ENCODE measurements around the gene MAST4. TPM values are rescaled to one million over a fixed set of nuclear protein-coding genes. Genes with fewer than 3 reads are reported as not detected.

Gene MAST4
- total and polyA plus RNA-seq, 2 of the 4 experiments (the other 2 are of a cell fraction) = 4.8 to 6.8 TPM

GRCh38 chr5:66769839-66770617 is 173.8 kb downstream of the MAST4 start:
- no peak overlapping the region for H2AK5ac ChIP-seq (ENCODE audit: low read depth, low read length)
- no peak for TF ChIP-seq RAD21 (IDR thresholded peaks at IDR 0.05; ENCODE audit: low read length)
- TF ChIP-seq CHD1 (IDR thresholded peaks at IDR 0.05; ENCODE audit: low read depth, low read length) = no peak
- no peak for TF ChIP-seq ELK1 (IDR thresholded peaks at IDR 0.05; ENCODE audit: borderline replicate concordance, low read depth, low read length)
- TF ChIP-seq SMC3 (IDR thresholded peaks at IDR 0.05; ENCODE audit: low read depth, low read length) = no peak
- no peak for TF ChIP-seq RFX5 (IDR thresholded peaks at IDR 0.05; ENCODE audit: low read depth, low read length)
- no peak for TF ChIP-seq CEBPB (IDR thresholded peaks at IDR 0.05; ENCODE audit: low read depth, low read length)
- no peak for TF ChIP-seq FOS (IDR thresholded peaks at IDR 0.05; ENCODE audit: low read depth, low read length)
- no peak for TF ChIP-seq MAZ (IDR thresholded peaks at IDR 0.05; ENCODE audit: borderline replicate concordance, low read depth, low read length)
- TF ChIP-seq USF2 (IDR thresholded peaks at IDR 0.05; ENCODE audit: low read depth, low read length) = no peak
- no peak for TF ChIP-seq MAFK (IDR thresholded peaks at IDR 0.05; ENCODE audit: low read depth, low read length)
- no peak for TF ChIP-seq BHLHE40 (IDR thresholded peaks at IDR 0.05; ENCODE audit: low read depth, low read length)
- no peak for TF ChIP-seq RCOR1 (IDR thresholded peaks at IDR 0.05; ENCODE audit: insufficient replicate concordance, low read length)
- TF ChIP-seq MXI1 (IDR thresholded peaks at IDR 0.05; ENCODE audit: borderline replicate concordance, low read depth, low read length) = no peak
- no peak for TF ChIP-seq CTCF (conservative IDR thresholded peaks at IDR 0.05; ENCODE audit: low read depth, low read length)
- H3K27me3 ChIP-seq (ENCODE audit: control insufficient read depth, insufficient read depth, low read length) = no peaks in the 10 kb centered on the region
- H3K4me3 ChIP-seq (ENCODE audit: insufficient read depth, low read depth, low read length) = no peak overlapping the region
- in situ Hi-C loops (cut with MboI; ENCODE audit: low sequenced_read_pairs) (loop anchor here (10.0 kb wide), 1 partner anchor 465 kb away; no protein-coding TSS in a partner anchor), intact Hi-C loops (cut with micrococcal nuclease) (no loop called here), dilution Hi-C loops (cut with HindIII; ENCODE audit: low sequenced_read_pairs, unreplicated experiment) (no loop called here)
- H2BK20ac ChIP-seq (ENCODE audit: low read depth, low read length) = no peak overlapping the region
- H3K4me2 ChIP-seq (ENCODE audit: low read depth, low read length) = no peak overlapping the region
- DNase-seq = no peak
- no peak overlapping the region for H4K91ac ChIP-seq (ENCODE audit: insufficient read depth, low read depth, low read length)
- H3K9ac ChIP-seq (ENCODE audit: low read depth, low read length) = no peak overlapping the region
- H3K56ac ChIP-seq (ENCODE audit: extremely low read depth, insufficient read depth, low read length) = no peak overlapping the region
- H3K79me1 ChIP-seq (ENCODE audit: low read depth in 1 of 2, low read length in 2 of 2) = no peaks in the 10 kb centered on the region
- H4K5ac ChIP-seq (ENCODE audit: low read depth, low read length) = no peak overlapping the region
- ATAC-seq (ENCODE audit: low read depth) = no peak
- H2BK5ac ChIP-seq (ENCODE audit: low read depth, low read length, poor library complexity, severe bottlenecking) = no peak overlapping the region
- 27% methylated on average over 2 of the region's 8 CpGs; no CpG with 5 or more reads in 1 of the 2 experiments for WGBS, 2 experiments (ENCODE audit: extremely low coverage in 2 of 2, insufficient read length in 1 of 2)
- no peak overlapping the region for H2BK15ac ChIP-seq (ENCODE audit: low read depth, low read length)
- no peak overlapping the region for H2AK9ac ChIP-seq (replicated peaks; ENCODE audit: low read depth, low read length, poor library complexity)
- H2BK120ac ChIP-seq (ENCODE audit: low read depth, low read length) = no peak overlapping the region
- H3K36me3 ChIP-seq (ENCODE audit: control insufficient read depth, insufficient read depth, low read length) = no peaks in the 10 kb centered on the region
- no peaks in the 10 kb centered on the region for H3K9me3 ChIP-seq (ENCODE audit: control insufficient read depth, insufficient read depth, low read length)
- H3K14ac ChIP-seq (replicated peaks; ENCODE audit: low read depth, low read length) = no peak overlapping the region
- H4K20me1 ChIP-seq (ENCODE audit: insufficient read depth, low read length) = no peaks in the 10 kb centered on the region
- no peak overlapping the region for H3K18ac ChIP-seq (ENCODE audit: low read depth, low read length)
- BruUV-seq (replicated peaks) = no TSS peak
- no peak overlapping the region for H3K23ac ChIP-seq (ENCODE audit: low read depth, low read length)
- H3K27ac ChIP-seq (ENCODE audit: insufficient read depth, low read length) = no peak overlapping the region
- H2AFZ ChIP-seq (replicated peaks; ENCODE audit: low read length, poor library complexity) = no peak overlapping the region
- H4K8ac ChIP-seq (ENCODE audit: low read depth in 2 of 2, low read length in 2 of 2) = no peak overlapping the region
- H3K9me1 ChIP-seq (ENCODE audit: insufficient read depth, low read length) = no peaks in the 10 kb centered on the region
- POLR2A ChIA-PET (ENCODE audit: unreplicated experiment) = no interaction called here
- H3K4me1 ChIP-seq (ENCODE audit: control insufficient read depth, insufficient read depth, low read length) = no peaks in the 10 kb centered on the region
- no peak overlapping the region for H3K4ac ChIP-seq (ENCODE audit: low read depth, low read length)
- CTCF ChIA-PET = no interaction called here

All from IMR-90 (cell line).